NCI-H187 (cell line): Measurements from ENCODE around the gene FKBP7.
"Not testable (repeated sequence)": the region's sequence is repeated elsewhere in the genome, so short reads cannot be mapped to it uniquely, and the experiment has no call there.

ENCODE experiments used
- DNase-seq, 2 experiments: peaks; one replicate each; lab custom pipeline; 2025; lab: John Stamatoyannopoulos, UW

The FKBP7 gene

GRCh38 chr2:178449700-178450523, 28.5 kb downstream of the FKBP7 start:
- no peak for DNase-seq

GRCh38 chr2:178448968-178449661, 29.3 kb downstream of the FKBP7 start:
- DNase-seq: no peak

- no peak for DNase-seq
Observed at GRCh38 chr2:178441426-178441825, 37.0 kb downstream of the FKBP7 start.

GRCh38 chr2:178436662-178437061, 41.7 kb downstream of the FKBP7 start:
- DNase-seq: no peak

- no peak for DNase-seq
Observed at GRCh38 chr2:178429336-178429735, 49.1 kb downstream of the FKBP7 start.

- no peak for DNase-seq
Observed at GRCh38 chr2:178428396-178428806, 50.0 kb downstream of the FKBP7 start.

GRCh38 chr2:178427458-178427857, 50.9 kb downstream of the FKBP7 start:
- DNase-seq: no peak

- DNase-seq: no peak
Observed at GRCh38 chr2:178426388-178426787, 52.0 kb downstream of the FKBP7 start.

- no peak for DNase-seq
Observed at GRCh38 chr2:178425255-178425827, 53.1 kb downstream of the FKBP7 start.

- DNase-seq: not testable (repeated sequence)
Observed at GRCh38 chr2:178423746-178424145, 54.7 kb downstream of the FKBP7 start.

- DNase-seq: no peak
Observed at GRCh38 chr2:178422097-178422496, 56.3 kb downstream of the FKBP7 start.

- no peak for DNase-seq
Observed at GRCh38 chr2:178420463-178420999, 57.9 kb downstream of the FKBP7 start.

- DNase-seq: no peak
Observed at GRCh38 chr2:178419123-178419522, 59.3 kb downstream of the FKBP7 start.

GRCh38 chr2:178418426-178418825, 60.0 kb downstream of the FKBP7 start:
- DNase-seq: no peak

GRCh38 chr2:178417916-178418315, 60.5 kb downstream of the FKBP7 start:
- no peak for DNase-seq

GRCh38 chr2:178415979-178416378, 62.4 kb downstream of the FKBP7 start:
- no peak for DNase-seq

GRCh38 chr2:178414266-178415247, 63.8 kb downstream of the FKBP7 start:
- DNase-seq: peak; percentile 12 to 68
